Measurements from ENCODE around the gene FAM169A. TPM values are rescaled to one million over a fixed set of nuclear protein-coding genes. Genes with fewer than 3 reads are reported as not detected.
"Not testable (repeated sequence)": the region's sequence is repeated elsewhere in the genome, so short reads cannot be mapped to it uniquely, and the experiment has no call there.

Gene FAM169A
- total RNA-seq, 2 experiments from 2014 or later: 10.4 to 11.5 TPM

- ChIA-PET CTCF (interaction anchor here (0.6 kb wide), 1 partner anchor 29 kb away, joined by 3 read pairs; no protein-coding TSS in a partner anchor), POLR2A (no interaction called here)
- Mint-ChIP-seq H3K36me3 (ENCODE audit: low read depth) (no peaks in the 10 kb centered on the region), H3K4me3 (no peak overlapping the region), H3K27me3 (peaks cover under 1% of the 10 kb centered on the region), H3K27ac (no peak overlapping the region), H3K9me3 (no peaks in the 10 kb centered on the region), H3K4me1 (ENCODE audit: low read depth) (no peaks in the 10 kb centered on the region)
- no peak for ATAC-seq
- TF ChIP-seq CTCF (IDR thresholded peaks at IDR 0.05): no peak
- intact Hi-C loops (cut with micrococcal nuclease): no loop called here
- no peak for DNase-seq
Observed at GRCh38 chr5:74889523-74890105, 23.4 kb upstream of the FAM169A start.

- H3K27me3 Mint-ChIP-seq: no peaks in the 10 kb centered on the region
- intact Hi-C loops (cut with micrococcal nuclease): no loop called here
- ChIA-PET CTCF (no interaction called here), POLR2A (no interaction called here)
- H3K9me3 Mint-ChIP-seq: no peaks in the 10 kb centered on the region
- ATAC-seq (no peak), DNase-seq (no peak)
- H3K36me3 Mint-ChIP-seq (ENCODE audit: low read depth): no peaks in the 10 kb centered on the region
- H3K27ac Mint-ChIP-seq: no peak overlapping the region
- no peak for TF ChIP-seq CTCF (IDR thresholded peaks at IDR 0.05)
- H3K4me1 Mint-ChIP-seq (ENCODE audit: low read depth): no peaks in the 10 kb centered on the region
- H3K4me3 Mint-ChIP-seq: no peak overlapping the region
Observed at GRCh38 chr5:74888117-74888516, 21.9 kb upstream of the FAM169A start.

- H3K4me1 Mint-ChIP-seq (ENCODE audit: low read depth): no peaks in the 10 kb centered on the region
Observed at GRCh38 chr5:74885170-74885569, 19.0 kb upstream of the FAM169A start.

GRCh38 chr5:74882379-74883134 lies 16.4 kb upstream of the FAM169A start:
- ATAC-seq; CTCF ChIA-PET; intact Hi-C loops (cut with micrococcal nuclease); H3K4me1 Mint-ChIP-seq (ENCODE audit: low read depth); H3K4me3 Mint-ChIP-seq; H3K36me3 Mint-ChIP-seq (ENCODE audit: low read depth); H3K27me3 Mint-ChIP-seq; H3K27ac Mint-ChIP-seq; H3K9me3 Mint-ChIP-seq; DNase-seq: not testable (repeated sequence)
- POLR2A ChIA-PET: interaction anchor here (0.6 kb wide), 2 partner anchors 26 to 51 kb away, joined by 3 to 6 read pairs; no protein-coding TSS in a partner anchor

More at GRCh38 chr5:74885170-74885569, 19.0 kb upstream of the FAM169A start:
- no peaks in the 10 kb centered on the region for H3K27me3 Mint-ChIP-seq
- ChIA-PET CTCF (no interaction called here), POLR2A (no interaction called here)
- intact Hi-C loops (cut with micrococcal nuclease): no loop called here
- H3K4me3 Mint-ChIP-seq: no peak overlapping the region
- DNase-seq (no peak), ATAC-seq (no peak)
- no peak for TF ChIP-seq CTCF (IDR thresholded peaks at IDR 0.05)
- H3K36me3 Mint-ChIP-seq (ENCODE audit: low read depth): no peaks in the 10 kb centered on the region
- no peaks in the 10 kb centered on the region for H3K9me3 Mint-ChIP-seq
- H3K27ac Mint-ChIP-seq: no peak overlapping the region

GRCh38 chr5:74877624-74878304 lies 11.6 kb upstream of the FAM169A start:
- H3K4me1 Mint-ChIP-seq (ENCODE audit: low read depth): no peaks in the 10 kb centered on the region
- no peak for TF ChIP-seq CTCF (IDR thresholded peaks at IDR 0.05)
- ChIA-PET POLR2A (no interaction called here), CTCF (no interaction called here)
- H3K9me3 Mint-ChIP-seq: no peaks in the 10 kb centered on the region
- H3K27ac Mint-ChIP-seq: no peak overlapping the region
- no peak overlapping the region for H3K4me3 Mint-ChIP-seq
- H3K27me3 Mint-ChIP-seq: no peaks in the 10 kb centered on the region
- intact Hi-C loops (cut with micrococcal nuclease): no loop called here
- H3K36me3 Mint-ChIP-seq (ENCODE audit: low read depth): no peaks in the 10 kb centered on the region
- DNase-seq (no peak), ATAC-seq (no peak)
